HepG2 (cell line): ENCODE results near the gene ANG. TPM values are rescaled to one million over a fixed set of nuclear protein-coding genes. Genes with fewer than 3 reads are reported as not detected.

Experiments used
- AKAP8 ChIP-seq: sonication (generic); formaldehyde crosslinking; IDR thresholded peaks from 2 replicates; pipeline ENCODE4 v1.5.1; 2020; ENCODE audit warnings: mild to moderate bottlenecking, missing genetic modification reagents
- CCAR2 ChIP-seq: fragments of 200-400 bp; formaldehyde crosslinking; optimal IDR thresholded peaks from 2 replicates; pipeline ENCODE3; 2018; ENCODE audit warnings: low read depth, mild to moderate bottlenecking, low read length, moderate library complexity
- GABPA ChIP-seq, 2 experiments: IDR thresholded peaks; 2 replicates each; pipeline ENCODE4 v1.6.1; 2011 to 2016; ENCODE audit warnings: low read depth in 2 of 2, low read length in 1 of 2, missing biosample characterization in 1 of 2, missing genetic modification characterization in 1 of 2
- GLI4 ChIP-seq: sonication (generic); formaldehyde crosslinking; IDR thresholded peaks from 2 replicates; pipeline ENCODE4 v1.5.1; 2020; ENCODE audit warnings: missing genetic modification reagents, mild to moderate bottlenecking, moderate library complexity, borderline replicate concordance
- GZF1 ChIP-seq: sonication (generic); formaldehyde crosslinking; IDR thresholded peaks from 2 replicates; pipeline ENCODE4 v1.5.1; 2020; ENCODE audit warnings: mild to moderate bottlenecking, missing genetic modification reagents
- HDAC1 ChIP-seq: sonication (generic); formaldehyde crosslinking; IDR thresholded peaks from 2 replicates; pipeline ENCODE4 v1.5.1; 2020; ENCODE audit warnings: mild to moderate bottlenecking, missing genetic modification reagents
- KLF6 ChIP-seq: IDR thresholded peaks from 2 replicates; pipeline ENCODE4 v1.8.0; 2016; ENCODE audit warnings: missing biosample characterization, missing genetic modification reagents
- MAFK ChIP-seq, 2 experiments: IDR thresholded peaks in 1 of 2; conservative IDR thresholded peaks in 1 of 2; 2 replicates each; pipeline ENCODE4 v1.6.1; 2011; ENCODE audit warnings: improper control_type of control experiment in 2 of 2, low read length in 2 of 2
- MBNL3 ChIP-seq: fragments of 250-450 bp; sonication (Bioruptor Pico); conservative IDR thresholded peaks from 2 replicates; pipeline ENCODE4 v1.8.0; 2022; ENCODE audit warnings: mild to moderate bottlenecking, inconsistent platforms
- MLLT10 ChIP-seq: sonication (generic); formaldehyde crosslinking; IDR thresholded peaks from 2 replicates; pipeline ENCODE4 v1.4.0; 2020; ENCODE audit warnings: missing genetic modification reagents
- NKX3-1 ChIP-seq: sonication (generic); formaldehyde crosslinking; IDR thresholded peaks from 2 replicates; pipeline ENCODE4 v1.5.0; 2020; ENCODE audit warnings: missing genetic modification reagents
- PITX1 ChIP-seq: sonication (generic); formaldehyde crosslinking; IDR thresholded peaks from 2 replicates; pipeline ENCODE4 v1.5.1; 2020; ENCODE audit warnings: mild to moderate bottlenecking, missing genetic modification reagents
- PLRG1 ChIP-seq: fragments of 450-650 bp; conservative IDR thresholded peaks from 2 replicates; pipeline ENCODE4 v1.6.1; 2016
- ZNF501 ChIP-seq: sonication (generic); formaldehyde crosslinking; IDR thresholded peaks from 2 replicates; pipeline ENCODE4 v1.5.1; 2020; ENCODE audit warnings: mild to moderate bottlenecking, moderate library complexity, missing genetic modification reagents
- ZNF747 ChIP-seq: sonication (generic); formaldehyde crosslinking; IDR thresholded peaks from 2 replicates; pipeline ENCODE4 v1.8.1; 2023; ENCODE audit warnings: missing genetic modification reagents, mild to moderate bottlenecking, borderline replicate concordance
- polyA plus RNA-seq, 8 experiments: library from polyadenylated mRNA; depleted of rRNA in 3 of 8; stranded (reverse) in 7 of 8; unstranded in 1 of 8; fragments of >200 nt; fragmentation: Illumina TruSeq in 4 of 8; extraction: Trizol in 4 of 8; gene quantifications; 2 replicates each; pipeline versions ENCODE4 v1.2.1 to v1.2.3, GENCODE V29; 2011 to 2016; ENCODE audit warnings: low read depth in 4 of 8, missing spikeins in 1 of 8, mixed read lengths in 1 of 8; ENCODE audit not compliant: insufficient read depth in 1 of 8
- total RNA-seq, 5 experiments: library from RNA; depleted of rRNA; stranded (reverse); fragments of >200 nt; fragmentation: Illumina TruSeq; extraction: Trizol; gene quantifications; 2 replicates each; pipeline ENCODE4 v1.2.3, GENCODE V29; 2016; ENCODE audit warnings: low read depth in 1 of 5
- TF ChIP-seq, protein P1 (sequence below): sonication (generic); formaldehyde crosslinking; IDR thresholded peaks from 2 replicates; pipeline ENCODE4 v1.4.0; 2020; ENCODE audit warnings: mild to moderate bottlenecking, missing genetic modification reagents
- TF ChIP-seq, protein P2 (sequence below): sonication (generic); formaldehyde crosslinking; IDR thresholded peaks from 2 replicates; pipeline ENCODE4 v1.8.1; 2023; ENCODE audit warnings: mild to moderate bottlenecking, missing genetic modification reagents, borderline replicate concordance
- TF ChIP-seq, protein P3 (sequence below): sonication (generic); formaldehyde crosslinking; IDR thresholded peaks from 2 replicates; pipeline ENCODE4 v1.4.0; 2020; ENCODE audit warnings: missing genetic modification reagents
- TF ChIP-seq, protein P4 (sequence below): IDR thresholded peaks from 2 replicates; pipeline ENCODE4 v1.6.1; 2016; ENCODE audit warnings: missing biosample characterization, missing genetic modification reagents, low read depth
- TF ChIP-seq, protein P5 (sequence below): IDR thresholded peaks from 2 replicates; pipeline ENCODE4 v1.6.1; 2016; ENCODE audit warnings: low read depth, borderline replicate concordance
- TF ChIP-seq, protein P6 (sequence below): sonication (generic); formaldehyde crosslinking; IDR thresholded peaks from 2 replicates; pipeline ENCODE4 v1.5.0; 2020; ENCODE audit warnings: missing genetic modification reagents, mild to moderate bottlenecking, borderline replicate concordance

The ANG gene
- total and polyA plus RNA-seq, 2 of the 13 experiments (the other 11 are each of a cell fraction or from before 2014, with no cell fraction given) = 83.6 to 401 TPM

DNA sequence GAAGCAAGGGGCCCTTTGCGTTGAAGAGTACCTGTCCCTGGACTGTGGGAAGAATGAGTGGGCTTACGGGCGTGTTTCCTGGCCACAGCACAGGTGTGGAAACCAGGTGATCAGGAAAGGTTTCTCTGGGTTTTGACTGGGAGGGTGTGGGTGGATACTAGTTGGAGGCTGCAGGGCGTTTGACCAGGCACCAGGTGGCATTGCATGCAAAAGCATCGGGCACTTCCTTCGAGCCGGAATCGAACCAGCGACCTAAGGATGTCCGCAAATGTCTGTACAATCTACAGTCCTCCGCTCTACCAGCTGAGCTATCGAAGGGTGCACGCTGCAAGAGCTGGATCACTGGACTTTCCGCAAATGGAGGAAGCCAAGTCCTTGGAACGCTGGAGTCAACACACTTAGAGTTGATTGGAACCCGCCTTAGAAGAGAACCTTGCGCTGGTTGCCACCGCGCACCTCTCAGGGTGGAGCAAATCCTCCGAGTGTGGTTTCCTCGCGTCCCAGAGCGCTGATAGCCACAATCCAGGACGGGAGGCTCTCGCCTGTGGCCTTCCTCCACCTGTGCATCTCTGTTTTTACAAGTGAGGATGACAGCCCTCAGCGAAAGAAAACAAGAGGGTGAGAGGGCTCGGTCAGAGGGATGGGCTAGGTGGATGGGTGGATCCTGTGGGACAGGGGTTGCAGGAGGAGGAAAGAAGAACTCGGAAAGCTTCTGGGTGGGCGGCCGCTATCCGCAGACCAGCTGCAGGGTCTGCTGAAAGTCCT is 25.4 kb upstream of the ANG start (continued):
- TF ChIP-seq, protein P1, sequence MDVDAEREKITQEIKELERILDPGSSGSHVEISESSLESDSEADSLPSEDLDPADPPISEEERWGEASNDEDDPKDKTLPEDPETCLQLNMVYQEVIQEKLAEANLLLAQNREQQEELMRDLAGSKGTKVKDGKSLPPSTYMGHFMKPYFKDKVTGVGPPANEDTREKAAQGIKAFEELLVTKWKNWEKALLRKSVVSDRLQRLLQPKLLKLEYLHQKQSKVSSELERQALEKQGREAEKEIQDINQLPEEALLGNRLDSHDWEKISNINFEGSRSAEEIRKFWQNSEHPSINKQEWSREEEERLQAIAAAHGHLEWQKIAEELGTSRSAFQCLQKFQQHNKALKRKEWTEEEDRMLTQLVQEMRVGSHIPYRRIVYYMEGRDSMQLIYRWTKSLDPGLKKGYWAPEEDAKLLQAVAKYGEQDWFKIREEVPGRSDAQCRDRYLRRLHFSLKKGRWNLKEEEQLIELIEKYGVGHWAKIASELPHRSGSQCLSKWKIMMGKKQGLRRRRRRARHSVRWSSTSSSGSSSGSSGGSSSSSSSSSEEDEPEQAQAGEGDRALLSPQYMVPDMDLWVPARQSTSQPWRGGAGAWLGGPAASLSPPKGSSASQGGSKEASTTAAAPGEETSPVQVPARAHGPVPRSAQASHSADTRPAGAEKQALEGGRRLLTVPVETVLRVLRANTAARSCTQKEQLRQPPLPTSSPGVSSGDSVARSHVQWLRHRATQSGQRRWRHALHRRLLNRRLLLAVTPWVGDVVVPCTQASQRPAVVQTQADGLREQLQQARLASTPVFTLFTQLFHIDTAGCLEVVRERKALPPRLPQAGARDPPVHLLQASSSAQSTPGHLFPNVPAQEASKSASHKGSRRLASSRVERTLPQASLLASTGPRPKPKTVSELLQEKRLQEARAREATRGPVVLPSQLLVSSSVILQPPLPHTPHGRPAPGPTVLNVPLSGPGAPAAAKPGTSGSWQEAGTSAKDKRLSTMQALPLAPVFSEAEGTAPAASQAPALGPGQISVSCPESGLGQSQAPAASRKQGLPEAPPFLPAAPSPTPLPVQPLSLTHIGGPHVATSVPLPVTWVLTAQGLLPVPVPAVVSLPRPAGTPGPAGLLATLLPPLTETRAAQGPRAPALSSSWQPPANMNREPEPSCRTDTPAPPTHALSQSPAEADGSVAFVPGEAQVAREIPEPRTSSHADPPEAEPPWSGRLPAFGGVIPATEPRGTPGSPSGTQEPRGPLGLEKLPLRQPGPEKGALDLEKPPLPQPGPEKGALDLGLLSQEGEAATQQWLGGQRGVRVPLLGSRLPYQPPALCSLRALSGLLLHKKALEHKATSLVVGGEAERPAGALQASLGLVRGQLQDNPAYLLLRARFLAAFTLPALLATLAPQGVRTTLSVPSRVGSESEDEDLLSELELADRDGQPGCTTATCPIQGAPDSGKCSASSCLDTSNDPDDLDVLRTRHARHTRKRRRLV = no peak
- TF ChIP-seq ZNF501 (CRISPR knock-in tag) (no peak), KLF6 (CRISPR knock-in tag) (no peak), PITX1 (CRISPR knock-in tag) (no peak), NKX3-1 (no peak), PLRG1 (no peak), MBNL3 (CRISPR knock-in tag) (no peak), GZF1 (CRISPR knock-in tag) (peak; percentile 64; the same call in 1 of the 2 replicates), HDAC1 (CRISPR knock-in tag) (peak; percentile 32; the same call in 1 of the 2 replicates), MAFK (conservative IDR thresholded peaks at IDR 0.05 in 1 of 2, IDR thresholded peaks at IDR 0.05 in 1 of 2; ENCODE audit: low read length in 2 of 2) (no peak), AKAP8 (CRISPR knock-in tag) (no peak), GLI4 (CRISPR knock-in tag) (no peak), CCAR2 (no peak), ZNF747 (CRISPR knock-in tag) (0 out of 2 replicates have a peak, but pooled peaks have one; percentile 22), MLLT10 (no peak), GABPA (IDR thresholded peaks at IDR 0.05; ENCODE audit: low read depth, low read length) (no peak), GABPA (CRISPR knock-in tag; IDR thresholded peaks at IDR 0.05; ENCODE audit: low read depth) (0 out of 2 replicates have a peak, but pooled peaks have one; percentile 8)
- TF ChIP-seq, protein P2, sequence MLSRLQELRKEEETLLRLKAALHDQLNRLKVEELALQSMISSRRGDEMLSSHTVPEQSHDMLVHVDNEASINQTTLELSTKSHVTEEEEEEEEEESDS (CRISPR knock-in tag) = no peak
- TF ChIP-seq, protein P3, sequence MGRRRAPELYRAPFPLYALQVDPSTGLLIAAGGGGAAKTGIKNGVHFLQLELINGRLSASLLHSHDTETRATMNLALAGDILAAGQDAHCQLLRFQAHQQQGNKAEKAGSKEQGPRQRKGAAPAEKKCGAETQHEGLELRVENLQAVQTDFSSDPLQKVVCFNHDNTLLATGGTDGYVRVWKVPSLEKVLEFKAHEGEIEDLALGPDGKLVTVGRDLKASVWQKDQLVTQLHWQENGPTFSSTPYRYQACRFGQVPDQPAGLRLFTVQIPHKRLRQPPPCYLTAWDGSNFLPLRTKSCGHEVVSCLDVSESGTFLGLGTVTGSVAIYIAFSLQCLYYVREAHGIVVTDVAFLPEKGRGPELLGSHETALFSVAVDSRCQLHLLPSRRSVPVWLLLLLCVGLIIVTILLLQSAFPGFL (CRISPR knock-in tag) = no peak
- TF ChIP-seq, protein P4, sequence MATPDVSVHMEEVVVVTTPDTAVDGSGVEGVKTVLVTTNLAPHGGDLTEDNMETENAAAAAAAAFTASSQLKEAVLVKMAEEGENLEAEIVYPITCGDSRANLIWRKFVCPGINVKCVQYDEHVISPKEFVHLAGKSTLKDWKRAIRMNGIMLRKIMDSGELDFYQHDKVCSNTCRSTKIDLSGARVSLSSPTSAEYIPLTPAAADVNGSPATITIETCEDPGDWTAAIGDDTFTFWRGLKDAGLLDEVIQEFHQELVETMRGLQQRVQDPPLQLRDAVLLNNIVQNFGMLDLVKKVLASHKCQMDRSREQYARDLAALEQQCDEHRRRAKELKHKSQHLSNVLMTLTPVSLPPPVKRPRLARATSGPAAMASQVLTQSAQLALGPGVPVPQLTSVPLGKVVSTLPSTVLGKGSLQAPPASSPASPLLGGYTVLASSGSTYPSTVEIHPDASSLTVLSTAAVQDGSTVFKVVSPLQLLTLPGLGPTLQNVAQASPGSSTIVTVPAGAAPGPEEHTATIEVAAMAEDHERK = no peak
- TF ChIP-seq, protein P5, sequence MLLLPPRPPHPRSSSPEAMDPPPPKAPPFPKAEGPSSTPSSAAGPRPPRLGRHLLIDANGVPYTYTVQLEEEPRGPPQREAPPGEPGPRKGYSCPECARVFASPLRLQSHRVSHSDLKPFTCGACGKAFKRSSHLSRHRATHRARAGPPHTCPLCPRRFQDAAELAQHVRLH = peak; percentile 76; the same call in 1 of the 2 replicates
- TF ChIP-seq, protein P6, sequence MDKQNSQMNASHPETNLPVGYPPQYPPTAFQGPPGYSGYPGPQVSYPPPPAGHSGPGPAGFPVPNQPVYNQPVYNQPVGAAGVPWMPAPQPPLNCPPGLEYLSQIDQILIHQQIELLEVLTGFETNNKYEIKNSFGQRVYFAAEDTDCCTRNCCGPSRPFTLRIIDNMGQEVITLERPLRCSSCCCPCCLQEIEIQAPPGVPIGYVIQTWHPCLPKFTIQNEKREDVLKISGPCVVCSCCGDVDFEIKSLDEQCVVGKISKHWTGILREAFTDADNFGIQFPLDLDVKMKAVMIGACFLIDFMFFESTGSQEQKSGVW (CRISPR knock-in tag) = no peak
